GM18511 (cell line): ENCODE results near the gene GOLGA1.
"Not testable (repeated sequence)": the region's sequence is repeated elsewhere in the genome, so short reads cannot be mapped to it uniquely, and the experiment has no call there.

Experiments
- ATAC-seq: cut with Tn5 transposase; IDR thresholded peaks from one replicate; pipeline ENCODE4 v1.9.1; 2021; ENCODE audit warnings: mild to moderate bottlenecking, moderate library complexity; ENCODE audit not compliant: unreplicated experiment

GOLGA1 gene

DNA sequence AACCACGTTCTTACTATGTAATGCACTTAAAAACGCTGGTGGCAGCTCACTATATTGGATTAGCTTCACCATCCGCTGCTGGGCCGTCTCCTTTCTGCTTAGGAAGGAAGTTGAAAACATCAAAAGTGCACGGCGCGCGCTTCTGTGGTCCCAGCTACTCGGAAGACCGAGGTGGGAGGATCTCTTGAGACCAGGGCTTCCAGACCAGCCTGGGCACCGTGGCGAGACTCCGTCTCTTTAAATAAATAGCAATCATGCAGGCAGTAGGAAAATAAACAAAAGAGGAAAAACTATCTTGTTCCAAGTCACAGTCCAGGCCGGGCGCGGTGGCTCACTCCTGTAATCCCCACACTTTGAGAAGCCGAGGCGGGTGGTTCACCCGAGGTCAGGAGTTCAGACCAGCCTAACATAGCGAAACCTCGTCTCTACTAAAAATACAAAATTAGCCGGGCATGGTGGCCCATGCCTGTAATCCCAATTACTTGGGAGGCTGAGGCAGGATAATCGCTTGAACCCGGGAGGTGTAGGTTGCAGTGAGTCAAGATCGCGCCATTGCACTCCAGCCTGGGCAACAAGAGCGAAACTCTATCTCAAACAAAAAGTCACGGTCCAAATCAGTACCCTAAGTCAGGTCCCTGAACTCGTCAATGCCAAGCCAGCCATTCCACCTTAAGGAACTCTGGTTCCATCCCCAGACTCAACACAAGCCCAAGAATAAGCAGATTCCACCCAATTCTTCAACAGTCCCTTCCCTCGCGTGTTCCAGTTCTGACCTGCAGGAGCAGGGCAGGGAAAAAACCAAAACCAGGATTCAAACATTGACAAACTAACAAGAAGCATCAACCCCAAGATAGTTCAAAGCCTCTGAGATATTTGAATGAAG, 1.0 kb upstream of the GOLGA1 start:
- peak; percentile 39 for ATAC-seq

DNA sequence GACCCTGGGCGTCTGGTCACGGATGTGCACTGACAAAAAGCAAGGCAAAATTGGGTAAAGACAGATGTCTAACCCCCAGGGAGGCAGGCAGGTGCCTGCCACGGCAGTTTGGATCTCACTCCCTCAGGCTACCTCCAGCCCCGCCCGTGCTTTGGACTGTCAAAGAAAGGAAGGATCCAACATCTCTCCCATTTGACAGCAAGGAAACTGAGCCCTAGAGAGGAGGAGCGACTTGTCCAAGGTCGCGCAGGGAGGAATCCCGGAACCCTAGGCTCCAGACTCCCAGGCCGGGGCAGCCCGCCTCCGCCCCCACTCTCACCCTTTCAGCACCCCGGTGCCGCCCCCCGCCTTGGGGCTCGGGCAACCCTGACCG, 376 bp downstream of the GOLGA1 start:
- ATAC-seq, result peak; percentile 50

- ATAC-seq, result no peak
Measured at GRCh38 chr9:124939944-124940343, 939 bp downstream of the GOLGA1 start.

GRCh38 chr9:124934290-124934689, 6.6 kb downstream of the GOLGA1 start:
- ATAC-seq, result peak; percentile 74

- no peak for ATAC-seq
Measured at GRCh38 chr9:124932333-124932732, 8.6 kb downstream of the GOLGA1 start.

DNA sequence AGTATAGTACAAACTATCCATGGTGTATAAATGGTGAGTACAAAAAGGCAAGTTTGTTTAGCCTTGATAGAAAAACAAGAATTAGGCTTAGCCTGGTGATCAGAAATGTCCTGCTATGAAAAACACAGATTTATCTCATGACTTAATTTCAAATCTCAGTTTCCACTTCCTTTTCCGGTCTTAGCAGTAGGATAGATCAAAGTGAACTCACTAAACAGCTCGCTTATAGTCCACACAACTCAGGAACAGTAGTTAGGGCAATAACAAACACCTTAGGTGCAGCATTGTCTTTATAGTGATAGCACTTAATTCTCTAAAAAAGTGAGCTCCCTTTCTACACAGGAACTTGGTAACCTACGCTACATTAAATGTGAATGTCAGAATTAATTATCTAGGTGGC, 11.4 kb downstream of the GOLGA1 start:
- no peak for ATAC-seq

- ATAC-seq, result no peak
Measured at GRCh38 chr9:124928116-124928515, 12.8 kb downstream of the GOLGA1 start.

GRCh38 chr9:124920394-124920793, 20.5 kb downstream of the GOLGA1 start:
- not testable (repeated sequence) for ATAC-seq

GRCh38 chr9:124914753-124915405, 26.0 kb downstream of the GOLGA1 start:
- ATAC-seq, result no peak

GRCh38 chr9:124913378-124913777, 27.5 kb downstream of the GOLGA1 start:
- no peak for ATAC-seq

- no peak for ATAC-seq
Measured at GRCh38 chr9:124911766-124912165, 29.1 kb downstream of the GOLGA1 start.

DNA sequence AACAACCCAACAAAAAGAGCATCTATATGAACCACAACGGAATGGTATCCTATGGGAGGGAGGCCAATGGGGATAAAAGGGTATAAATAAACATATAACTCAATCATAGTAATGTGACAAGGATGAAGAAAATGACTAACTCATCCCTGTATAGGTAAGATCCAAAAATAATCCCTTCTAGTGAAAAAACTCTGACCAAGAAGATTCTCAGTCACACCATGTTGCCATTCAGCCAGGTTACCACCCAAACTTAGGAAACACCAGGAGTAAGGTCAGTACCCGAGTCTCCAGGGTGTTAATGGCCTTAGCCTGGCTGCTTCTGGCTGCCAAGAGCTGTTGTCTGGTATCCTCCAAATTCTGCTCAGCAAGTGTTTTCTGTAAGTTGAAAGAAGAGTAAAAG, 32.8 kb downstream of the GOLGA1 start:
- no peak for ATAC-seq

DNA sequence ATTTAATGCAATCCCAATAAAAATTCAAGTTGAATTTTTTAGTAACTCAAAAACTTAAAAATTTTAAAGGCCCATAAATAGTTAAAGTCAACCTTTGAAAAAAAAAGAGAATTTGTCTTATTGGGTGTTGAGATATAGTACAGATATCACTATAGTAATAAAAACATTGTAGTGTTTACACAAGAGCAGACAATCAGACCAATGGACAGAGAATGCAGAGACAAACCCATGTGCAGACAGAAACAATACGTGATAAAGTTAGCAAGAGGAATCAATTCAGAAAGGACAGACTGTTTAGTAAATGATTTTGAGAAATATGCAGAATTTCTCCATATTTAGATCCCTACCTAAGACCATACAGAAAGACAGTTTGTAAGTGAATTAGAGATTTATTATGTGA, 33.9 kb downstream of the GOLGA1 start:
- no peak for ATAC-seq

GRCh38 chr9:124899845-124900244, 41.0 kb downstream of the GOLGA1 start:
- no peak for ATAC-seq

GRCh38 chr9:124897570-124898460, 43.1 kb downstream of the GOLGA1 start:
- ATAC-seq, result no peak

- no peak for ATAC-seq
Measured at GRCh38 chr9:124894741-124895170, 46.1 kb downstream of the GOLGA1 start.

- ATAC-seq, result no peak
Measured at GRCh38 chr9:124894035-124894740, 46.7 kb downstream of the GOLGA1 start.

- no peak for ATAC-seq
Measured at GRCh38 chr9:124890179-124890578, 50.7 kb downstream of the GOLGA1 start.

DNA sequence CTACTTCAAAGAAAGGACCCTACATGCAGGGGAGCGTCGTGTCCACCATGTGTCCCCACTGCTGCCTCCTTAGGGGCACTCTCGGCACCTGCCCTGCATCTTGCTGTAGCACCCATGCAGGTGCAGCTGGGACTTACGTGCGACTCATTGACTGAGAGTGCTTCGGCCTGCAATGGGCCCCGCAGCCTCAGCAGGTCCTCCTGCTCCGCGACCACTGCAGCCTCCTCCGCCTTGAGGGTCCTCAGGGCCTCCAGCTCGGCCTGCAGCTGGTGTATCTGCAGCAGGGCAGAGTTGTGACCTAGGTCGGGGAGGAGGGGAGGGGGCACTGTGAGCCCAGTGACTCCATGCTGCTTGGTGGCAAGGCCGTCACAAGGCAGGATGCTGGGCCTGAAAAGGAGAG, 51.9 kb downstream of the GOLGA1 start:
- ATAC-seq, result no peak

DNA sequence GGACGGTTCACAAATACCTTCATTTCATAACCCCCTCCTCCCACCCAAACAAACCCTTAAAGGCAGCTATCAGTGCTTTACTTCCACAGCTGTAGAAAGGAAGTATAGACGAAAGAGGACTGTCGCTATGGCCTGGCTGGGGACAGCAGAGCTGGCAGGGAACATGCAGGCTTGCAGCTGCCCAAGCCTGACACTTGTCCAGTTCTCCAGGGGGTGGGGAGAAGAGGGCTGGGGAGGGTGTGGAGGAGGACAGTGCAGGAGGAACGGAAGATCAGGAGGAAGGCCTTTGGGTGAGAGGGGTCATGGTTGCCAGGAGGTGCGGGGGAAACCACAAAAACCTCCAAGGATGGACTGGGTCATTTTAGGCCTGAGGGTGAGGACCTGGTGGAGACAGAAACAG, 53.1 kb downstream of the GOLGA1 start:
- ATAC-seq, result no peak
